Metanephros (tissue), 2 donors: Measurements from ENCODE around the gene KRTAP9-8. TPM values are rescaled to one million over a fixed set of nuclear protein-coding genes. Genes with fewer than 3 reads are reported as not detected.

Experiments used
- small RNA-seq: library from RNA; depleted of rRNA; stranded (forward); fragments of <200 nt; gene quantifications from one replicate; pipeline ENCODE3, GENCODE V24; 2014; ENCODE audit warnings: low replicate concordance
- total RNA-seq: library from RNA; depleted of rRNA; stranded (reverse); fragments of >200 nt; gene quantifications from one replicate; pipeline ENCODE4 v1.2.3, GENCODE V29; 2014

KRTAP9-8 gene
- total RNA-seq, result not detected

GRCh38 chr17:41237949-41238437, at the start of gene KRTAP9-8:
Gene KRTAP9-8, plus strand, starts transcription at chr17:41237999. Its CDS starts 53 bp downstream, at chr17:41238052.

DNA sequence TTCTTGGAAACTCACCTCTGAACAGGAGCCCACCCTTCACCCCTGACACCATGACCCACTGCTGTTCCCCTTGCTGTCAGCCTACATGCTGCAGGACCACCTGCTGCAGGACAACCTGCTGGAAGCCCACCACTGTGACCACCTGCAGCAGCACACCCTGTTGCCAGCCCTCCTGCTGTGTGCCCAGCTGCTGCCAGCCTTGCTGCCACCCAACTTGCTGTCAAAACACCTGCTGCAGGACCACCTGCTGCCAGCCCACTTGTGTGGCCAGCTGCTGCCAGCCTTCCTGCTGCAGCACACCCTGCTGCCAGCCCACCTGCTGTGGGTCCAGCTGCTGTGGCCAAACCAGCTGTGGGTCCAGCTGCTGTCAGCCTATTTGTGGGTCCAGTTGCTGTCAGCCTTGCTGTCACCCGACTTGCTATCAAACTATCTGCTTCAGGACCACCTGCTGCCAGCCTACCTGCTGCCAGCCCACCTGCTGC, 47.9 kb upstream of the KRTAP9-8 start, which contains the start of gene KRTAP9-1:
Gene KRTAP9-1, plus strand, starts transcription at position 51 of the 482 bp plus-strand sequence. Its CDS starts 0 bp downstream, at position 51.

DNA sequence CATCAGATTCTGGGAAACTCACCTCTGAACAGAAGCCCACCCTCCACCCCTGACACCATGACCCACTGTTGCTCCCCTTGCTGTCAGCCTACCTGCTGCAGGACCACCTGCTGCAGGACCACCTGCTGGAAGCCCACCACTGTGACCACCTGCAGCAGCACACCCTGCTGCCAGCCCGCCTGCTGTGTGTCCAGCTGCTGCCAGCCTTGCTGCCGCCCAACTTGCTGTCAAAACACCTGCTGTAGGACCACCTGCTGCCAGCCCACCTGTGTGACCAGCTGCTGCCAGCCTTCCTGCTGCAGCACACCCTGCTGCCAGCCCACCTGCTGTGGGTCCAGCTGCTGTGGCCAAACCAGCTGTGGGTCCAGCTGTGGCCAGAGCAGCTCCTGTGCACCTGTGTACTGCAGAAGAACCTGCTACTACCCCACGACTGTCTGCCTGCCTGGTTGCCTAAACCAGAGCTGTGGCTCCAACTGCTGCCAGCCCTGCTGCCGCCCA, 11.2 kb upstream of the KRTAP9-8 start, which contains the start of gene KRTAP9-2:
Gene KRTAP9-2, plus strand, starts transcription at position 51 of the 498 bp plus-strand sequence. Its CDS starts 7 bp downstream, at position 58.

GRCh38 chr17:41232399-41233105, 5.2 kb upstream of the KRTAP9-8 start, which contains the start of gene KRTAP9-3:
Gene KRTAP9-3, plus strand, starts transcription at chr17:41232449. Its CDS starts 53 bp downstream, at chr17:41232502.

GRCh38 chr17:41249637-41250240, 11.9 kb downstream of the KRTAP9-8 start, which contains the start of gene KRTAP9-4:
Gene KRTAP9-4, plus strand, starts transcription at chr17:41249687. Its CDS starts 34 bp downstream, at chr17:41249721.

DNA sequence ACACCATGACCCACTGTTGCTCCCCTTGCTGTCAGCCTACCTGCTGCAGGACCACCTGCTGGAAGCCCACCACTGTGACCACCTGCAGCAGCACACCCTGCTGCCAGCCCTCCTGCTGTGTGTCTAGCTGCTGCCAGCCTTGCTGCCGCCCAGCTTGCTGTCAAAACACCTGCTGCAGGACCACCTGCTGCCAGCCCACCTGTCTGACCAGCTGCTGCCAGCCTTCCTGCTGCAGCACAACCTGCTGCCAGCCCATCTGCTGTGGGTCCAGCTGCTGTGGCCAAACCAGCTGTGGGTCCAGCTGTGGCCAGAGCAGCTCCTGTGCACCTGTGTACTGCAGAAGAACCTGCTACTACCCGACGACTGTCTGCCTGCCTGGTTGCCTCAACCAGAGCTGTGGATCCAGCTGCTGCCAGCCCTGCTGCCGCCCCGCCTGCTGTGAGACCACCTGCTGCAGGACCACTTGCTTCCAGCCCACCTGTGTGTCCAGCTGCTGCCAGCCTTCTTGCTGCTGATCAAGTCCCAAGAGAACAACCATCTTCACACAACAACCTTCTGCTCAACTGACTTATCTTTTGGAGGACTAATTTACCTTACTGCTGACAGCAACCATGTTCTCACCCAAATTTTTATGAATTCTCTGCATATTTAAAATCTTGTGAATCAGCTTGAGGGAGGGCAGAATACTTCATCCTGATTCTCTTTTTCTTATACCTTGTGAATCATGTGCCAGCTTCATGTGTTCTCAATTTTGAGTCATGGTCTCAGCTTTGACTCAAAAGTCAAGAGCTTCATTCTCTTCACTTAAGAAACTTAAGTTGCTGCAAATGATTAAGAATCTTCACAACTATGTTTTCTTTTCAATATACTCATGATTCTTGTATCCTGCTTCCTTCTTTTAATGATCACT, 17.8 kb downstream of the KRTAP9-8 start, which contains the start of gene KRTAP9-9:
Gene KRTAP9-9, plus strand, starts transcription at position 4 of the 910 bp plus-strand sequence.

GRCh38 chr17:41265078-41265477, 27.3 kb downstream of the KRTAP9-8 start, which contains the start of gene KRTAP9-6:
Gene KRTAP9-6, plus strand, starts transcription at chr17:41265378. Its CDS starts 0 bp downstream, at chr17:41265378.

GRCh38 chr17:41275648-41276190, 37.9 kb downstream of the KRTAP9-8 start, which contains the start of gene KRTAP9-7:
Gene KRTAP9-7, plus strand, starts transcription at chr17:41275698. Its CDS starts 0 bp downstream, at chr17:41275698.

Small RNAs within 50 kb of the gene (small RNA-seq; reads per million reads assigned to genes)
- not detected for gene KRTAP9-10P

Other genes starting within 250 kb of the KRTAP9-8 start
- gene KRTAP3-3, start 243.8 kb upstream of the KRTAP9-8 start, total RNA-seq, result not detected
- gene KRTAP3-2, start 238.1 kb upstream of the KRTAP9-8 start, total RNA-seq, result not detected
- not detected for gene KRTAP3-1, start 228.9 kb upstream of the KRTAP9-8 start, total RNA-seq
- not detected for gene KRTAP1-5, start 210.8 kb upstream of the KRTAP9-8 start, total RNA-seq
- not detected for gene KRTAP1-4, start 207.8 kb upstream of the KRTAP9-8 start, total RNA-seq
- gene KRTAP1-3, start 203.1 kb upstream of the KRTAP9-8 start, total RNA-seq, result not detected
- gene KRTAP1-1, start 196.5 kb upstream of the KRTAP9-8 start, total RNA-seq, result not detected
- gene KRTAP2-1, start 190.7 kb upstream of the KRTAP9-8 start, total RNA-seq, result not detected
- not detected for gene KRTAP2-2, start 182.8 kb upstream of the KRTAP9-8 start, total RNA-seq
- not detected for gene KRTAP2-3, start 177.9 kb upstream of the KRTAP9-8 start, total RNA-seq
- not detected for gene KRTAP2-4, start 172.1 kb upstream of the KRTAP9-8 start, total RNA-seq
- not detected for gene KRTAP4-7, start 153.8 kb upstream of the KRTAP9-8 start, total RNA-seq
- not detected for gene KRTAP4-8, start 139.9 kb upstream of the KRTAP9-8 start, total RNA-seq
- not detected for gene KRTAP4-16, start 135.8 kb upstream of the KRTAP9-8 start, total RNA-seq
- gene KRTAP4-9, start 132.6 kb upstream of the KRTAP9-8 start, total RNA-seq, result not detected
- not detected for gene KRTAP4-11, start 119.6 kb upstream of the KRTAP9-8 start, total RNA-seq
- not detected for gene KRTAP4-12, start 113.8 kb upstream of the KRTAP9-8 start, total RNA-seq
- gene KRTAP4-6, start 97.5 kb upstream of the KRTAP9-8 start, total RNA-seq, result not detected
- not detected for gene KRTAP4-5, start 88.2 kb upstream of the KRTAP9-8 start, total RNA-seq
- not detected for gene KRTAP4-4, start 77.3 kb upstream of the KRTAP9-8 start, total RNA-seq
- gene KRTAP4-3, start 69.8 kb upstream of the KRTAP9-8 start, total RNA-seq, result not detected
- gene KRTAP4-2, start 59.8 kb upstream of the KRTAP9-8 start, total RNA-seq, result not detected
- not detected for gene KRTAP4-1, start 53.1 kb upstream of the KRTAP9-8 start, total RNA-seq
- gene KRTAP9-1, start 48.1 kb upstream of the KRTAP9-8 start, total RNA-seq, result not detected
- not detected for gene KRTAP9-2, start 11.4 kb upstream of the KRTAP9-8 start, total RNA-seq
- not detected for gene KRTAP9-3, start 5.5 kb upstream of the KRTAP9-8 start, total RNA-seq
- gene KRTAP9-4, start 11.7 kb downstream of the KRTAP9-8 start, total RNA-seq, result not detected
- not detected for gene KRTAP9-9, start 17.4 kb downstream of the KRTAP9-8 start, total RNA-seq
- gene KRTAP9-6, start 27.4 kb downstream of the KRTAP9-8 start, total RNA-seq, result not detected
- gene KRTAP9-7, start 37.7 kb downstream of the KRTAP9-8 start, total RNA-seq, result not detected
- gene KRTAP29-1, start 64.9 kb downstream of the KRTAP9-8 start, total RNA-seq, result not detected
- gene KRTAP16-1, start 71.3 kb downstream of the KRTAP9-8 start, total RNA-seq, result not detected
- not detected for gene KRTAP17-1, start 77.7 kb downstream of the KRTAP9-8 start, total RNA-seq
- gene KRT33A, start 112.8 kb downstream of the KRTAP9-8 start, total RNA-seq, result 0.12 TPM
- gene KRT33B, start 131.8 kb downstream of the KRTAP9-8 start, total RNA-seq, result not detected
- gene KRT34, start 144.3 kb downstream of the KRTAP9-8 start, total RNA-seq, result not detected
- 0.47 TPM for gene KRT31, start 159.6 kb downstream of the KRTAP9-8 start, total RNA-seq
- not detected for gene KRT37, start 186.6 kb downstream of the KRTAP9-8 start, total RNA-seq
- gene KRT38, start 203.0 kb downstream of the KRTAP9-8 start, total RNA-seq, result not detected
- gene KRT32, start 229.4 kb downstream of the KRTAP9-8 start, total RNA-seq, result not detected
- gene KRT35, start 243.2 kb downstream of the KRTAP9-8 start, total RNA-seq, result 0.41 TPM